OCI-LY3 (cell line): ENCODE results near the gene NUDC.

Experiments used
- H2AFZ ChIP-seq: fragments of 200-600, 300-600 bp; shearing (Covaris generic); 2 replicates; pipeline ENCODE4 v1.6.0; 2014; ENCODE audit warnings: antibody characterized with exemption, low read depth, low read length
- H3K27ac ChIP-seq: fragments of 200-600, 300-600 bp; sonication (generic); 2 replicates; pipeline ENCODE4 v1.5.1; 2014; ENCODE audit warnings: mild to moderate bottlenecking, low read length, moderate library complexity, mixed read lengths
- H3K27me3 ChIP-seq: fragments of 200-600, 300-600 bp; sonication (generic); 2 replicates; pipeline ENCODE4 v1.6.1; 2014; ENCODE audit warnings: low read depth, low read length, mixed read lengths
- H3K36me3 ChIP-seq: fragments of 200-600, 300-600 bp; sonication (generic); replicated peaks from 2 replicates; pipeline ENCODE3; 2014; ENCODE audit warnings: low read depth, low read length, mixed read lengths
- H3K4me1 ChIP-seq: fragments of 300-600, 200-600 bp; sonication (generic); 2 replicates; pipeline ENCODE4 v1.6.1; 2014; ENCODE audit warnings: low read length, mixed read lengths
- H3K4me2 ChIP-seq: fragments of 200-600, 300-600 bp; sonication (generic); 2 replicates; pipeline ENCODE4 v1.6.1; 2014; ENCODE audit warnings: low read length, mixed read lengths
- H3K4me3 ChIP-seq: fragments of 300-600, 200-600 bp; sonication (generic); 2 replicates; pipeline ENCODE4 v1.5.1; 2014; ENCODE audit warnings: antibody characterized with exemption, mild to moderate bottlenecking, low read length, moderate library complexity
- H3K79me2 ChIP-seq: fragments of 300-600, 200-600 bp; shearing (Covaris generic); 2 replicates; pipeline ENCODE4 v1.6.1; 2014; ENCODE audit warnings: mild to moderate bottlenecking, low read length, mixed read lengths
- H3K9ac ChIP-seq: fragments of 300-600, 200-600 bp; shearing (Covaris generic); 2 replicates; pipeline ENCODE4 v1.6.0; 2014; ENCODE audit warnings: mild to moderate bottlenecking, low read length, moderate library complexity
- H3K9me3 ChIP-seq: fragments of 200-600, 300-600 bp; shearing (Covaris generic); 2 replicates; pipeline ENCODE4 v1.6.1; 2014; ENCODE audit warnings: low read length, mixed read lengths; ENCODE audit not compliant: insufficient read depth
- H4K20me1 ChIP-seq: fragments of 200-600, 300-600 bp; sonication (generic); 2 replicates; pipeline ENCODE4 v1.6.1; 2016; ENCODE audit warnings: low read length, mixed read lengths; ENCODE audit not compliant: insufficient read depth
- EZH2phosphoT487 ChIP-seq: fragments of 200-600 bp; shearing (Covaris generic); IDR thresholded peaks from 2 replicates; pipeline ENCODE4 v1.6.1; 2018; ENCODE audit warnings: antibody characterized with exemption, mixed run types, low read depth
- TF ChIP-seq, protein P1 (sequence below): fragments of 200-600, 300-600 bp; sonication (generic); IDR thresholded peaks from 2 replicates; pipeline ENCODE4 v1.5.1; 2014; ENCODE audit warnings: antibody characterized with exemption, low read length, low read depth

NUDC gene

DNA sequence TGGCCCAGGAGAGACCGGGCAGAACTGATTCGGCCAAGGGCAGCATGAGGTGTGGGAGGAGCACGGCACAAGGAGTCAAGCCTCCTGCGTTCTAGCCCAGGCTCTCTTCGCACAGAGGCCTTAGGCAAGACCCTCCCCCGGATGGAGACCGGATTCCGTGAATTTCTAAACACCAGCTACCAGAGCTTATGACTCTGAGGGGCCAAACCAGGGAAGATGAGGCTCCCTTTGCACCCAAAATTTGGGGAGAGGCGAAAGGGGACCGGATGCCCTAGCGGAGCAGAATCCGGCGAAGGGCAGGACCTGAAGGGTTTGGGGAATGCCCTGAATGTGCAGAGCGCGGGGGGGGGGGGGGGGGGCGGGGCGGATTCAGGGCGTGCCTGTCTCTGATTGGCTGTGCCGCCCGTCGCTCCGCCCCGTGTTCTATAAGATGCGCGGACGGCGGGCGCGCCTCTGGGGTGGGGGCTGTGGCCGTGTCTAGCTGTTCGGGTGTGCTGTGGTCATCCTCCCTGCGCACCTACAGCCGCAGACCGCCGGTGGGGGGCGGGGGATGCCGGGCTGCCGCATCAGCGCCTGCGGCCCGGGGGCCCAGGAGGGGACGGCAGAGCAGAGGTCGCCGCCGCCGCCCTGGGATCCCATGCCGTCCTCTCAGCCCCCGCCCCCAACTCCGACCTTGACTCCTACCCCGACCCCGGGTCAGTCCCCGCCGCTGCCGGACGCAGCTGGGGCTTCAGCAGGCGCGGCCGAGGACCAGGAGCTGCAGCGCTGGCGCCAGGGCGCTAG is 71.9 kb downstream of the NUDC start, which contains the start of gene TRNP1:
Gene TRNP1, plus strand, starts transcription at position 456 of the 783 bp plus-strand sequence. Its CDS starts 95 bp downstream, at position 551.
- Histone ChIP-seq H3K9ac (peak within 1 kb of the TSS; percentile 39; the same call in 1 of the 2 replicates), H3K36me3 (no peaks in the 10 kb centered on the region), H3K4me3 (peak within 1 kb of the TSS; percentile 78), H2AFZ (0 out of 2 replicates have a peak within 1 kb of the TSS, but pooled peaks have one; percentile 30), H3K4me2 (peak within 1 kb of the TSS; percentile 80), H3K27ac (no peak within 1 kb of the TSS), H3K4me1 (peaks cover 3% of the 10 kb centered on the region; the same call in 1 of the 2 replicates), H3K79me2 (no peaks in the 10 kb centered on the region), H3K9me3 (no peaks in the 10 kb centered on the region), H3K27me3 (0 out of 2 replicates have a peak, but pooled peaks cover 3% of the 10 kb centered on the region), H4K20me1 (no peaks in the 10 kb centered on the region)
- no peak for TF ChIP-seq EZH2phosphoT487
- TF ChIP-seq, protein P1, sequence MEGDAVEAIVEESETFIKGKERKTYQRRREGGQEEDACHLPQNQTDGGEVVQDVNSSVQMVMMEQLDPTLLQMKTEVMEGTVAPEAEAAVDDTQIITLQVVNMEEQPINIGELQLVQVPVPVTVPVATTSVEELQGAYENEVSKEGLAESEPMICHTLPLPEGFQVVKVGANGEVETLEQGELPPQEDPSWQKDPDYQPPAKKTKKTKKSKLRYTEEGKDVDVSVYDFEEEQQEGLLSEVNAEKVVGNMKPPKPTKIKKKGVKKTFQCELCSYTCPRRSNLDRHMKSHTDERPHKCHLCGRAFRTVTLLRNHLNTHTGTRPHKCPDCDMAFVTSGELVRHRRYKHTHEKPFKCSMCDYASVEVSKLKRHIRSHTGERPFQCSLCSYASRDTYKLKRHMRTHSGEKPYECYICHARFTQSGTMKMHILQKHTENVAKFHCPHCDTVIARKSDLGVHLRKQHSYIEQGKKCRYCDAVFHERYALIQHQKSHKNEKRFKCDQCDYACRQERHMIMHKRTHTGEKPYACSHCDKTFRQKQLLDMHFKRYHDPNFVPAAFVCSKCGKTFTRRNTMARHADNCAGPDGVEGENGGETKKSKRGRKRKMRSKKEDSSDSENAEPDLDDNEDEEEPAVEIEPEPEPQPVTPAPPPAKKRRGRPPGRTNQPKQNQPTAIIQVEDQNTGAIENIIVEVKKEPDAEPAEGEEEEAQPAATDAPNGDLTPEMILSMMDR, result no peak

DNA sequence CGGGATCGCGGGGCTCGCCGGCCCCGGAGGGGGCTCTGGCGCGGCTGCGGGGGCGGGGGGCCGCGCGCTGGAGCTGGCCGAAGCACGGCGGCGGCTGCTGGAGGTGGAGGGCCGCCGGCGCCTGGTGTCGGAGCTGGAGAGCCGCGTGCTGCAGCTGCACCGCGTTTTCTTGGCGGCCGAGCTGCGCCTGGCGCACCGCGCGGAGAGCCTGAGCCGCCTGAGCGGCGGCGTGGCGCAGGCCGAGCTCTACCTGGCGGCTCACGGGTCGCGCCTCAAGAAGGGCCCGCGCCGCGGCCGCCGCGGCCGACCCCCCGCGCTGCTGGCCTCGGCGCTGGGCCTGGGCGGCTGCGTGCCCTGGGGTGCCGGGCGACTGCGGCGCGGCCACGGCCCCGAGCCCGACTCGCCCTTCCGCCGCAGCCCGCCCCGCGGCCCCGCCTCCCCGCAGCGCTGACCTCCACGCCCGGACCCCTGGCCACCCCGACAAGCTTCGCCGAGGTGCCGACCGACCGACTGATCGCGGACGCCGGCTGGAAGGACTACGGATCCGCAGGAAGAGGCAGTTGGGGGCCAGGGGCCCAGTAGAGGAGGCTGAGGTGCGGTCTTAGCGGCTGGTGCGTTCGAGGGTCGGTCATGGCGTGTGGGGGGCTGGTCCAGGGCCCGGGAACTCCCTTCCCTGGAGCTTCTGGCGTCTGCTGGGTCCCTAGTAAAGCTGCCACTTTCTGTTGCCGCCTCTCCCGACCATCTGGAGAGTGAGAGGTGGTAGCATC is 72.7 kb downstream of the NUDC start:
- Histone ChIP-seq H3K4me3 (peak overlapping the region; percentile 74), H3K79me2 (no peaks in the 10 kb centered on the region), H2AFZ (no peak overlapping the region), H3K36me3 (no peaks in the 10 kb centered on the region), H3K4me2 (peak overlapping the region; percentile 46), H3K27me3 (0 out of 2 replicates have a peak, but pooled peaks cover 3% of the 10 kb centered on the region), H3K9ac (no peak overlapping the region), H3K4me1 (peaks cover 3% of the 10 kb centered on the region; the same call in 1 of the 2 replicates), H3K27ac (no peak overlapping the region), H4K20me1 (no peaks in the 10 kb centered on the region), H3K9me3 (no peaks in the 10 kb centered on the region)
- TF ChIP-seq, protein P1, result no peak
- TF ChIP-seq EZH2phosphoT487, result no peak

DNA sequence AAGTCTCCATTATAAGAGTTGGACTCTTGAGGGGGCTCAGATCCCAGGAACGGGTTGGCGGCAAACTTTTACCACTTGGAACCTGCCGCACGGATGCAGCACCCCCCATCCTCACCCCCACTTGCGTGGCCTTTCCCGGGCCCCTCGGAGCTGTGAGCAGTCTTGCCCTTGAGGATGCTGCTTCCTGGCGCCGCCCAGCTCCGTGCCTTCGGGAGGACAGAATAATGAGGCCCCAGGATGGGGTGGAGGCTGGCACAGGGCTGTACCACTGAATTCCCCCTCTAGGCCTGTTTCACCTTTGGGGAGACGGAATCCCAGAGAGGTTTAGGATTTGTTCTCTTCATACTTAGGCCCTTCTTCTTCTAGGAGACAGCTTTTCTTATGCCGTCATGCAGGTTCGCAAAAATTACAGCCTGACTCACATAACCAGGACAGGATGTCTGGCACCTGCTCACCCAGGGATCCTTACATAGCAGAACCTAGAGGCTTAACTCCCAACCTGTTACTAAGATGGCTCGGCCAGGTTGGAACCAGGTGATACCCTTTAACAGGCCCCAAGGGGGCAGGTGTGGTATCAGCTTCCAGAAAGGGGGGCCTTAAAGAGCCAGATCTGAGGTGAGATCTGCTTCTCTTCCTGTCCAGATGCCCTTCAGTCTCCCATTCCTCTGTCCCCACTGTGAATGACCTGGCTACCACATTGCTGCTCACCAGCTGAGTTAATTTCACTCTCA is 73.4 kb downstream of the NUDC start:
- TF ChIP-seq, protein P1, result no peak
- TF ChIP-seq EZH2phosphoT487, result no peak
- H3K4me1 ChIP-seq, result peaks cover 3% of the 10 kb centered on the region; the same call in 1 of the 2 replicates
- H3K36me3 ChIP-seq, result no peaks in the 10 kb centered on the region
- no peak overlapping the region for H2AFZ ChIP-seq
- no peak overlapping the region for H3K27ac ChIP-seq
- H3K9me3 ChIP-seq, result no peaks in the 10 kb centered on the region
- H3K4me2 ChIP-seq, result no peak overlapping the region
- H4K20me1 ChIP-seq, result no peaks in the 10 kb centered on the region
- no peak overlapping the region for H3K9ac ChIP-seq
- no peak overlapping the region for H3K4me3 ChIP-seq
- H3K27me3 ChIP-seq, result 0 out of 2 replicates have a peak, but pooled peaks cover 3% of the 10 kb centered on the region
- no peaks in the 10 kb centered on the region for H3K79me2 ChIP-seq
